ENCODE results near the gene NHERF2. TPM values are rescaled to one million over a fixed set of nuclear protein-coding genes. Genes with fewer than 3 reads are reported as not detected.
"Not testable (repeated sequence)": the region's sequence is repeated elsewhere in the genome, so short reads cannot be mapped to it uniquely, and the experiment has no call there.

NHERF2 gene
- total RNA-seq, 1 experiment from 2014 or later, result 20.5 TPM

DNA sequence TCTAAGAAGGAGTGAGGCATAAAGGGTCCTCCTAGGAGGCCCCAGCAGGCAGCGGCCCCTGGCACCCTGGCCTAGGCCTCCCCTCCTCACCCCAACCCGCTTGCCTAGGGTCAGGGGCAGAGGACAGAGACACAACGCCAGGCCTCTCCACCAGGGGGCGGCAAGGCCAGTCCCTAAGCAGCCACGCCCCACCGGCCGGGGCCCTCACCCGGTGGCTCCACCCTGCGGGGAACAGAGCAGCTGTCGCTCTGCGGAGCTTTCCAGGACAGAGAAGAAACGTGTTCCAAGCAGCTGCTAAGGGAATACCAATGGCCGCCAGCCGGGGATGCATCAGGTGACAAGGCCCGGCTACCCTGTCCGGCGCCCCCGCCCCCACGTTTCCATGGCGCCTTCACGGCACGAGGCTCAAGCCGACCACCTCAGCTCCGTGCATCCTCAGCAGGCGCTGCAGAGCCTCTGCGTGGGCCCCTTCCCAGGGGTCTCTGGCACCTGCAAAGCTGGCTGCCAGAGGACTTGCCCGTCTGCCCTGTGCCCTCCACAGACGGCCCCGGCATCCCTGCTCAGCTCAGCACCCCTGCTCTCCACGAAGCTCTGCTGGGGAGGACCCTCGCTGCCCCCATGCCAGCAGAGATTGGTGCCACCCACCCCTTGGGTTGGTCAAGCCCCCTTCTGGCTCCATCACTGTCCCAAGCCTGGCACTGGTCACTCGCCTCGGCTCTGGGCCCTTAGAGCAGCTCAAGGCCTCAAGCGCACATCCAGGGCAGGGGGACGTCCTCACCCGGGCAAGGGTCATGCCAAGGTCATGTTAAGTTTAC is 22.7 kb upstream of the NHERF2 start:
- in situ Hi-C loops (cut with HindIII; ENCODE audit: low sequenced_read_pairs), result no loop called here
- DNase-seq (ENCODE audit: low spot score), result peak; percentile 77

DNA sequence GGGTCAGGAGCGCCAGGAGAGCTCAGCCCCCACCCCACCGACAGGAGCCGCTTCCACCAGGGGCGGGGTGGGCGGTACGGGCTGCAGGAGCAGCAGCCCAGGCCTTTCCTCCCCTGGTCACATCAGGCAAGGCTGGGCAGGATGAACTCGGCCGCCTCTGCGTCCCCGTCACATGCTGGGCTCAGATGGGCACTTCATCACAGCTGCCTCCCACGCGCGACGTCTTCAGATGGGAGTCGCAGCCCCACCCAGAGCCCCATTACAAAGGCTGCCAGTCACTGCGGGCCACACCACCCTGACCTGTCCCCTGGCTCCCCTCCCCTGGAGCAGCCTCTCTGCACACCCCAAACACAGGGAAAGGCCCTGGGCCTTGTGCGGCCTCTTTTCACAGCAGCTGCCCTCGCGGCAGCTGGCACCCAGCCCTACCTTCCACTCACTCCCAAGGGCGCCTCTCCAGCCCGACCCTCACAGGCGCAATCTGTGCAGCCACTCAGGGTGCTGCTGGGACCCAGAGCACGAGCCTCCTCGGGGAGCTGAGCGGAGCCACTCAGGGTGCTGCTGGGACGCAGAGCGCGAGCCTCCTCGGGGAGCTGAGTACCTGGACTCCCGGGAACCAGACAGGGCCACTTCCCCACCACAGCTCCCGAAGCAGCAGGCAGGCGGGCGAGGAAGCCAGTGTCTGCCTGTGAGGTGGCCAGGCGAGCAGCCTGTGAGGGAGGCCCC is 21.7 kb upstream of the NHERF2 start:
- in situ Hi-C loops (cut with HindIII; ENCODE audit: low sequenced_read_pairs), result no loop called here
- DNase-seq (ENCODE audit: low spot score), result peak; percentile 43

DNA sequence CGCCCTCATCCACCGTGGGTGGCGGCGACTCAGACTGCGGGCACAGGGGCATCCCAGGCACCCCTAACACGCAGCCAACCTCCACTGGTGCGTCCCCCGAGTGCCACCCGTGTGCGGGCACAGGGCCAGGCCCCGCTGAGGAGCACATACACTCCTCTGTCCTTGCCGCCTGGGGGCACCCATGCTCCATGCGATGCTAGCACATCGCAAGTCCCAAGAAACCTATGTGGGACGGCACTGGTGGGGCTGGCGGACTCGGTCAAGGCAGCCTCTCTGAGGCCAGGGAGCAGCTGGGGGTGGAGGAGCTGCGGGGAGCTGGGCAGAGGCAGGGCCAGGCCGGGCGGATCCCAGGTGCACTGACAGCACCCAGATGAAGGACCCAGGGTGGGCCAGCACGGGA is 21.1 kb upstream of the NHERF2 start:
- in situ Hi-C loops (cut with HindIII; ENCODE audit: low sequenced_read_pairs), result no loop called here

DNA sequence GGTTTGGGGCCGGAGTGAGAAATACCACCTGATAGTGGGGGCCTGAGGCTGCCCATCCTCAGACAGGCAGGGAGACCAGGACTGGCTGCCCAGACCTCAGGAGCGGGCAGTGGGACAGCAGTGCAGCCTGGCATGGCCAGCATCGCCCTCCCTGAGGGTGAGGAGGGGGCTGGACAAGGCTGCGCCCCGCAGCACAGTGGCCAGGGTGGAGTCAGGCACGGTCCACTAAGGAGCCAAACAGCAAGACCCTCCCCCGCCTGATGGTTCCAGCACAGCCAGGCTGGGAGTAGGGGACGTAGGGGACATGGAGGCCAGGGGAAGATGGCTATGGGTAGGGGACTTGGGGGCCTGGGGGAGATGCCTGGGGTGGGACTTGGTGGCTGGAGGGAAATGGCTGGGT is 20.4 kb upstream of the NHERF2 start:
- no peak for DNase-seq (ENCODE audit: low spot score)
- in situ Hi-C loops (cut with HindIII; ENCODE audit: low sequenced_read_pairs), result no loop called here

More for the DNA sequence above, 21.1 kb upstream of the NHERF2 start:
- peak; percentile 68 for DNase-seq (ENCODE audit: low spot score)

DNA sequence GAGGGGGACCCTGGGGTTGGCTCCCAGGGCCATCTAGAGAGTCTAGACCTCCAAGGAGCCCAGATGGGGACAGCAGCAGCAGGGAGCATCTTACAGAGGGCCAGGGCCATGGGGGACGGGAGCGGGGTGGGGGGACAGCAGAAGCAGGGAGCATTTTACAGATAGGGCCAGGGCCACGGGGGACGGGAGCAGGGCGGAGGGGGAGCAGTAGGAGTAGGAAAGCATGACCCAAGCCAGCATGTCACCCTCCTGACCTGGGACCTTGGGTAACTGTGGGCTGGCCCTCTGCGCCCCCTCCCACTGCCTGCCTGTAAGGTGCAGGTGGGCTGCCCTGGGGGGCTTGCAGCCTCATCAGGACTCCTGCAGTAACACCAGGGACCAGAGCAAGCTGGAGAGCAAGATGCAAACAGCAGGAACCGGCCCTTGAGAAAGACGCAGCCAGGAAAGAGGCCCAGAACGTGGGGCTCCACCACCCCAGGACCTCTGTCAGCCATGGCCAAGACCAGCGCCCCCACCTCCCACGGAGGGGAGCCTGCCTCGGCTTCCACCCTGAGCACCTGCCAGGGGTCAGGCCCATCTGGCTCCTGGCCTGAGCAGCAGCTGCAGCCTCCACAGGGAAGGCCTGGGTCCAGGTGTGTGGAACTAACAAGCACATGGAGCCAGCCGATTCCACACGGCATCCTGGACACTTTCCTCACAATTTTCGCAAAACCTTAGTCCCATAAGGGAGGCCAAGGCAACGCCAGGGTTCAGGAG is 19.4 kb upstream of the NHERF2 start:
- DNase-seq (ENCODE audit: low spot score), result no peak
- in situ Hi-C loops (cut with HindIII; ENCODE audit: low sequenced_read_pairs), result no loop called here

DNA sequence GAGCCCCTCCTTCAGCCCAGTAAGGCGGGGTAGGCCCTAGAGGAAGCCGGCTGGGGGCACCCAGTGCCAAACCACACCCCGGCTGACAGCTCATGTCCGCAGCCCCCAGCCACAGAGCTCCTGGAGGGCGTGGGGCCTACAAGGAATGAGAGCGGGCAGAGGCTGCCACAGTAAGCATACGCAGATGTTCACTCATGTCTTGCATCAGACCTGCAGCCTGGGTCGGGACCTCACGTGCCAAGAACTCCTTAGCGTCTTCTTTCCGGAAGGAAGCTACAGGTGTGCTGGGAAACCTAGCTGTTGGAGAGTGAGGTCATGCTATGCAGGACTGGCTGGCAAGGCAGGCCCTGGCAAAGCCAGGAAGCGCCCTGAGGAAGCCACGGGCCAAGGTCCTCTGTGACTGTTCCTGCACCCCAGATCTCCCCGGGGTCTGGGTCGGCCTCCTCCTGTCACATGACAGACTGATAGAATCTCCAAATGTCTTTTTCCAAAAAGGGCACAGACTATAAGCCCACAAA is 18.6 kb upstream of the NHERF2 start:
- no peak for DNase-seq (ENCODE audit: low spot score)
- in situ Hi-C loops (cut with HindIII; ENCODE audit: low sequenced_read_pairs), result no loop called here

DNA sequence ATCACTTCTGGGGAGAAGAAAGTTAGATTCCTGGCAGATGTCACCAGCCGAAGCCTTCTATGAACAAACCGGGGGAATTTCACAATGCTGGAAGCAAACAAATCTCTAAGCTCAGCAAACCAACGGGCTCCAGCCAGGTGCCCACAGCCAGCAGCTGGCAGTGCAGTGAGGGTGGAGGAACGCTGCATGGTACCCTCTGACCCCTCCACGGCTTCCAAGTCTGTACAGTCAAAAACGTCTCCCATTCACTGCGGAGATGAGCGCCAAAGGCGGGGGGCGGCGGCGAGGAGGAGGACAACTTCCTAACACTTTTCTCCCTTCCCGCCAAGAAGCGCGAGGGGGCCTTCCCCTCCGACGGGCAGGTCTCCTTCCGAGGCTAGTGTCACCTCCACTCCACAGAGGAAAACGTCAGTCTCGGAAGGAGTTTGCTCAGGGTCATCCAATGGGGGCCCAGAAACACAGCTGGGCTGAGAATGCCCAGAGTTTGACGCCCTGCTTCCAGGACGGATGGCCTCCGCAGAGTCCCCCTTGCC is 18.0 kb upstream of the NHERF2 start:
- no peak for DNase-seq (ENCODE audit: low spot score)
- in situ Hi-C loops (cut with HindIII; ENCODE audit: low sequenced_read_pairs), result no loop called here

DNA sequence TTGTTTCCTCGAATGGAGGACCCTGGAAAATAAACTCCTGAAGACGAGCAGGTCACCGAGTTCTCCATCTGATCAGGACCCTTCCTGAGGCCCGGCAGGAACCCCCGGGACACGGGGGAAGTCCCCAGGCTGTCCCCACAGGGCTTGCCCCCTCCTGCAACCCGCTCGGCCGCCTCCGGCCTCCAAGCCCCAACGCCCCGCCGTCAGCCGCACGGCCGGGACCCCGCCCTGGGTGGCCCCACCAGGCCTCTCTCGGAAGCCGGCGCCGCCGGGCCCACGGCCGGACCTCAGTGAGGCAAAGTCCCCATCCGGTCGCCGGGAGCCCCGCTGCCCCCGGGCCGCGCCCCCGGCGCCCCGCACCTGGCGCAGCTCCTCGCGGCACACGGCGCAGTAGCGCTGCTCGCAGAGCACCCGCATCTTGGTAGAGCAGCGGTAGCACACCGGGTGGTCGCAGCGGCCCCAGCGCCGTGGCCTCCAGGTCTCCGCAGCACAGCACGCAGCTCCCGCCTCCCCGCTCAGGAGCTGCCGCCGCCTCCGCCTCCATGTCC is 17.5 kb upstream of the NHERF2 start:
- in situ Hi-C loops (cut with HindIII; ENCODE audit: low sequenced_read_pairs), result no loop called here
- DNase-seq (ENCODE audit: low spot score), result no peak

DNA sequence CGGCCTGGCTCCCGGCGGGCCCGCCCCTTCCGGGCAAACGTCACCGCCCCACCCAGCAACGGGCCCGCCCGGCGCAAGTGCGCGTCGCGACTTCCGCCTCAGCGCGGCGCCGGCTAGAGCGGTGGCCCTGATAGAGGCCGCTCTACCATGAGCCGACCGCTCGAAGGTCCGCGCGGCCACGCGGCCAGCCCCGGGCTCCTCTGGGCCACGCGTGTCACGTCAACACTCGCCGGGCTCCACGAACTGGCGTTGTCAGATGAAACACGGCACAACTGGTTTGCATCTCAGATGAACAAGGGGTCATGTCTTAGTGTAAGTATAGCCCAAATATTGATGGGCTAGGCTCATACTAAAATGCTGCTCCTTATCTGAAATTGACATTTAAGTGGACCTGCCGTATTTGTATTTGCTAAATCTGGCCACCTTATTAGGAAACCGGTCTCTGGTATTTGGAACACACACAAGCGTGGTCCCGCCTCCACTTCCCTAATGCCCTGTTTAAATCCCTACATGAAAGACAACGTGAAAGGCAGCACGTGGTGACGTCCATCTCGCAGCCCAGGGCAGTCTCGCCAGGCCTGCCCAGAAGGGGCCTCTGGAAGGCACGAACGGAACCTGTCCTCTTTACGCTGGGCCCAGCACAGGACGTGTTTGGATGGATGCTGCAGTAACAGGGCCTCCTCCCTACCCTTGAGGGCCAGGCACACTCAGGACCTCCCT is 16.8 kb upstream of the NHERF2 start, which contains the start of gene ZNF598:
TSS of gene ZNF598 (minus strand) at position 31 of the 720 bp plus-strand sequence.
- DNase-seq (ENCODE audit: low spot score), result peak; percentile 87
- in situ Hi-C loops (cut with HindIII; ENCODE audit: low sequenced_read_pairs), result no loop called here

DNA sequence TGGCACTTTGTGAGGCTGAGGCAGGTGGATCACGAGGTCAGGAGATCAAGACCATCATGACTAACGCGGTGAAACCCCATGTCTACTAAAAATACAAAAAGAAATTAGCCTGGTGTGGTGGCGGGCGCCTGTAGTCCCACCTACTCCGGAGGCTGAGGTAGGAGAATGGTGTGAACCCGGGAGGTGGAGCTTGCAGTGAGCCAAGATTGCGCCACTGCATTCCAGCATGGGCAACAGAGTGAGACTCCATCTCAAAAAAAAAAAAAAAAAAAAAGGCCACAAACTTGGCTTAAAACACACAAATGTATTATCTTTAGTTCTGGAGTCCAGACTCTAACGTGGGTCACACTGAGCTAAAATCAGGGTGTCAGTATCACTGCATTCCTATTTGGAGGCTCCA is 15.0 kb upstream of the NHERF2 start:
- DNase-seq (ENCODE audit: low spot score); in situ Hi-C loops (cut with HindIII; ENCODE audit: low sequenced_read_pairs): not testable (repeated sequence)

DNA sequence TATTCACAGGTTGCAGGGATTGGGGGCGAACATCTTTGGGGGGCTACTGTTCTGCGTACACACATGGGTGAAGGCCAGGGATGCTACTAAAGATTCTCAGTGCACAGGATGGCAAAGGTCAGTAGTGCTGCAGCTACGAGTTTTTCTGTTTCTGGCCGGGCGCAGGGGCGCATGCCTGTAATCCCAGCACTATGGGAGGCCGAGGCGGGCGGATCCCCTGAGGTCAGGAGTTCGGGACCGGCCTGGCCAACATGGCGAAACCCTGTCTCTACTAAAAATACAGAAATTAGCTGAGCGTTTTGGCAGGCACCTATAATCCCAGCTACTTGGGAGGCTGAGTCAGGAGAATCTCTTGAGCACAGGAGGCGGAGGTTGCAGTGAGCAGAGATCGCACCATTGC is 13.2 kb upstream of the NHERF2 start:
- in situ Hi-C loops (cut with HindIII; ENCODE audit: low sequenced_read_pairs), result no loop called here

DNA sequence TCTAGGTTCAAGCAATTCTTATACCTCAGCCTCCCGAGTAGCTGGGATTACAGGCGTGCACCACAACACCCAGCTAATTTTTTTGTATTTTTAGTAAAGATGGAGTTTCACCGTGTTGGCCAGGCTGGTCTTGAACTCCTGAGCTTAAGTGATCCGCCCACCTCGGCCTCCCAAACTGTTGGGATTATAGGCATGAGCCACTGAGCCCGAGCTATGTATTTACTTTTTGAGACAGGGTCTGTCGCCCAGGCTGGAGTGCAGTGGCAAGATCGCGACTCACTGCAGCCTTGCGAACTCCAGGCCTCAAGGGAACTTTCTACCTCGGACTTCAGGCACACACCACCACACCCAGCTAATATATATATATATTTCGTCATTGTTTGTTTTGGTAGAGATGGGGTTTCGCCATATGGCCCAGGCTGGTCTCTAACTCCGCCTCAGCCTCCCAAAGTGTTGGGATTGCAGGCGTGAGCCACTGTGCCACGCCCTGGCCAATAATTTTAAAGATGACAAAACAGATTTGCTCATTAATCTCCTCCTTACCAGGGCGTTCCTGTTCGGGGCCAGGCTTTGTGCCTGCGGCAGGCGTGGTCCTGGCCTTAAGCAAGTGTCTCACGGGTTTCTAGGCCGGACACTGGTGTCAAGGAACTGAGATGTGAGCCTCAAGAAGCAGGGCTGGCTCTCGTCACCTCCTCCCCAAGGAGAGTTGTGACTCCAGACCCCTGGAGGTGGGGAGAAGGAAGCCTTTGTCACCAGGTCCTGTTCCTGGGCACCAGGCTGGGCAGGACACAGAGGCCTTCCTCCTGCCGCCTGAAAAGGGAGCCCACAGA is 11.4 kb upstream of the NHERF2 start:
- no peak for DNase-seq (ENCODE audit: low spot score)

More for the DNA sequence above, 13.2 kb upstream of the NHERF2 start:
- DNase-seq (ENCODE audit: low spot score), result no peak

DNA sequence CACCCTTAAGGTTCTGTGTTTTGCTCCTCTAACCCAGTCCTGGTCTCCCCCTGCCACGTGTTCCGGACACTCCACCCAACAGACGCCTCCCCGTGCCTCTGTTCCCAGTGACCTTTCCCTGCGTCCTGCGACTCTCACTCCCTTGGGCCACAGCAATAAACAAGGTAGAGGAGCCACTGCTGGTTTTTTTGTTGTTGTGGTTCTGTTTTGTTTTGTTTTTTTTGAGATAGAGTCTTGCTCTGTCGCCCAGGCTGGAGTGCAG is 10.8 kb upstream of the NHERF2 start:
- DNase-seq (ENCODE audit: low spot score), result no peak
- in situ Hi-C loops (cut with HindIII; ENCODE audit: low sequenced_read_pairs), result no loop called here

More for the DNA sequence above, 11.4 kb upstream of the NHERF2 start:
- in situ Hi-C loops (cut with HindIII; ENCODE audit: low sequenced_read_pairs), result no loop called here

DNA sequence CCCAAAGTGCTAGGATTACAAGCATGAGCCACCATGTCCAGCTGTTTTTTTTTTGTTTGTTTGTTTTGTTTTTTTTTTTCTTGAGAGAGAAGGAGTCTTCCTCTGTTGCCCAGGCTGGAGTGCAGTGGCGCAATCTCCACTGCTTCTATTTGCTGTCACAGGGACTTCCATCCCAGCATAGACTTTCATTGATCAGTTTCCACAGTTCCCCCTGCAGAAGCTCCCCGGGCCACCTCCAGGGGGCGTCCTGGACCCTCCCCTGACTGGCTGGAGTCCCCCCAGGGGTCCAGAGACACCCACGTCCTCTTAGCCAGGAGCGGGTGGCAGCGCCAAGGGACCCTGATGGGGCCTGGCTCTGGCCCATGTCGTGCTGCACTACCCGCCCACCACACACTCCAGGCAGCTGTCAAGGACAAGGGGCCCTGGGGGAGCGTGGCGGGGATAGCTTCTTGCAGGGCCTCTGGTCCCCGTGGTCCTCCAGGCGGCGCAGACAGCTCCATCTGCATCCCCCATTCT is 10.2 kb upstream of the NHERF2 start:
- no peak for DNase-seq (ENCODE audit: low spot score)
- in situ Hi-C loops (cut with HindIII; ENCODE audit: low sequenced_read_pairs), result no loop called here

DNA sequence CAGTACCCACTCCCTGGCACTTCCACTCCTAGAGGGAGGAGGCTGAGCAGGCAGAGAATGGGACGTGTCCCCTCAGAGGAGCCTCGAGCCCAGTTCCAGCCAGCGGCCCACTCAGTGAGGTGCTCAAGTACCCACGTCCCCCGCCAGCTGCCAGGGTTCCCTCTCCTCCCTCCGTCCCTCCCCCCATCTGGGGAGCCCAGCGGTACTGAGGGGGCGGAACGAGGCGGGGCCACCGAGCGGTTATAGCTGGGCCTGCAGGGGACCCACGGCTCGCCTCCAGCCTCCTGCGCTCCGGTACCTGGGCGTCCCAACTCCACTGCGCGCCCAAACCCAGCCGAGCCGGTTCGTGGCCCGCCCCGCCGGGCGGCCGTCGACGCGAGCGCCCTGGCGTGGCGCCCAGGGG is 7.2 kb upstream of the NHERF2 start, which contains the start of gene NPW:
TSS of gene NPW (plus strand) at position 268 of the 403 bp plus-strand sequence.
- no peak for DNase-seq (ENCODE audit: low spot score)

DNA sequence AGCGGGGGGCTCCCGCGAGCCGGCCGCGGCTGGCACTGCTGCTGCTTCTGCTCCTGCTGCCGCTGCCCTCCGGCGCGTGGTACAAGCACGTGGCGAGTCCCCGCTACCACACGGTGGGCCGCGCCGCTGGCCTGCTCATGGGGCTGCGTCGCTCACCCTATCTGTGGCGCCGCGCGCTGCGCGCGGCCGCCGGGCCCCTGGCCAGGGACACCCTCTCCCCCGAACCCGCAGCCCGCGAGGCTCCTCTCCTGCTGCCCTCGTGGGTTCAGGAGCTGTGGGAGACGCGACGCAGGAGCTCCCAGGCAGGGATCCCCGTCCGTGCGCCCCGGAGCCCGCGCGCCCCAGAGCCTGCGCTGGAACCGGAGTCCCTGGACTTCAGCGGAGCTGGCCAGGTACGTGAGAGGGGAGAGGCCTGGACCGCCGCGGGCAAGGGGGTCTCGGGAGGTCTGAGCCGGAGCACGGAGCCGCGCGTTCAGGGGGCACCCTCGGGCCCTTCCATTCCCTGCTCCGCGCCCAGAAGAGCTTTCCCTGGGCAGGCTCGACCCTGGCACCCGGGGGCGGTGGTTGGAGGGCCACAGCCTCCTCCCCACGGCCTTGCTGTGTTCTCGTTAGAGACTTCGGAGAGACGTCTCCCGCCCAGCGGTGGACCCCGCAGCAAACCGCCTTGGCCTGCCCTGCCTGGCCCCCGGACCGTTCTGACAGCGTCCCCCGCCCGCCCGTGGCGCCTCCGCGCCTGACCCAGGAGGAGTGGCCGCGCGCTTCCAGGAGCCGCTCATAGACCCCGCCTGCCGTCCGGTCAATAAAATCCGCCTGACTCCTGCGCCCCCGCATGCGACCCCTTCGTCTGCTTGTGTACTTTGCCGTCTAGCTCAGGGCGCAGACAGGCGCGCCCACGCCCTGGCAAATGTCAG is 6.5 kb upstream of the NHERF2 start:
- in situ Hi-C loops (cut with HindIII; ENCODE audit: low sequenced_read_pairs), result no loop called here
- DNase-seq (ENCODE audit: low spot score), result no peak

More for the DNA sequence above, 7.2 kb upstream of the NHERF2 start, which contains the start of gene NPW:
- in situ Hi-C loops (cut with HindIII; ENCODE audit: low sequenced_read_pairs), result no loop called here

DNA sequence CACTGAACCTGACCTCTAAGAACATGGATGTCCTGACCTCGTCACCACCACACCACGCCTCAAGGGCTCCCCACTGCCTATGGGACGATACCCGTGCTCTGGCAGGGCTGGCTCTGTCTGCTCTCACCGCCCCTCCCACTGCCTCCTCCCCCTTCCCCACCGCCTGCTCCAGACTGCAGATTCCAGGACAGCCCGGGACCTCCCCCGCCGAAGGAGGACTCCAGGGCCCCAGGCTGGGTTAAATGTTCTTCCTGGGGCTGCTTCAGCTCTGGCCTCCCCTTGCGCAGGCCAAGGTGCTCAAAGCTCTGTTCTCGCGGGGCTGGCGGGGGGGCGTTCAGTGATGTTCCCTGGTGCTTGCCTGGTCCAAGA is 4.0 kb upstream of the NHERF2 start:
- no peak for DNase-seq (ENCODE audit: low spot score)
- in situ Hi-C loops (cut with HindIII; ENCODE audit: low sequenced_read_pairs), result no loop called here
